ENCODE data around the gene UTP4.

- TF ChIP-seq CTCF (IDR thresholded peaks at IDR 0.05; ENCODE audit: low read depth, low read length, poor library complexity, severe bottlenecking) (no peak), EZH2phosphoT487 (IDR thresholded peaks at IDR 0.05; ENCODE audit: borderline replicate concordance, low read length) (no peak)
Observed at GRCh38 chr16:69145658-69146057, 13.2 kb downstream of the UTP4 start.
